Lung (tissue), 12 donors: ENCODE data around the gene GRK1. TPM values are rescaled to one million over a fixed set of nuclear protein-coding genes. Genes with fewer than 3 reads are reported as not detected.

Experiments
- ATAC-seq: fragments of 200-7000 bp; cut with Tn5 transposase; one replicate; pipeline ENCODE4 v1.9.1; 2020; ENCODE audit warnings: moderate number of reproducible peaks; ENCODE audit not compliant: insufficient read depth, low FRiP score
- DNase-seq, 3 donors: peaks; one replicate each; pipeline ENCODE4 v3.0.0-alpha.2; 2013 to 2017
- H3K27ac ChIP-seq, 2 donors: one replicate each; pipeline ENCODE4 v1.5.1; 2013; ENCODE audit warnings: mild to moderate bottlenecking in 2 of 2, moderate library complexity in 2 of 2, control low read depth in 1 of 2, inconsistent platforms in 1 of 2, low read depth in 1 of 2, low read length in 1 of 2
- H3K27me3 ChIP-seq, 3 donors: one replicate each; pipeline ENCODE4 v1.5.1; 2013; ENCODE audit warnings: low read length in 2 of 3; ENCODE audit not compliant: control insufficient read depth in 3 of 3, insufficient read depth in 3 of 3
- H3K36me3 ChIP-seq, 4 donors: one replicate each; pipeline ENCODE4 v1.5.1; 2013; ENCODE audit warnings: low read length in 4 of 4, mild to moderate bottlenecking in 1 of 4, moderate library complexity in 1 of 4; ENCODE audit not compliant: control insufficient read depth in 4 of 4, insufficient read depth in 4 of 4
- H3K4me1 ChIP-seq, 5 donors: one replicate each; pipeline ENCODE4 v1.5.1; 2013; ENCODE audit warnings: low read length in 5 of 5, mild to moderate bottlenecking in 2 of 5, moderate library complexity in 1 of 5; ENCODE audit not compliant: control insufficient read depth in 5 of 5, insufficient read depth in 5 of 5
- H3K4me3 ChIP-seq: one replicate; pipeline ENCODE4 v1.5.1; 2013; ENCODE audit warnings: mild to moderate bottlenecking, control low read depth, moderate library complexity
- H3K9ac ChIP-seq, 2 donors: one replicate each; pipeline ENCODE4 v1.5.1; 2013; ENCODE audit warnings: low read length in 2 of 2, control low read depth in 1 of 2; ENCODE audit not compliant: insufficient read depth in 1 of 2
- H3K9me3 ChIP-seq, 4 donors: one replicate each; pipeline ENCODE4 v1.5.1; 2013; ENCODE audit warnings: low read length in 3 of 4, mild to moderate bottlenecking in 1 of 4, moderate library complexity in 1 of 4; ENCODE audit not compliant: control insufficient read depth in 4 of 4, insufficient read depth in 3 of 4
- CTCF ChIP-seq: IDR thresholded peaks from 2 replicates; pipeline ENCODE4 v1.5.1; 2012; ENCODE audit warnings: mild to moderate bottlenecking; ENCODE audit errors: control extremely low read depth, extremely low read depth
- WGBS, 2 donors: extraction: QIAGEN DNeasy Blood & Tissue Kit; methylation state at CpG; one replicate each; pipeline ENCODE4 v1.1.7; 2013; 5-methylcytosine and 5-hydroxymethylcytosine counted together
- polyA plus RNA-seq, 2 donors: library from polyadenylated mRNA; stranded (reverse); fragments of 200-250 nt; gene quantifications; one replicate each; pipeline ENCODE4 v1.2.1, GENCODE V29; 2013
- total RNA-seq, 2 donors: library from RNA; depleted of rRNA in 1 of 2; stranded (reverse); fragments of >200 nt in 1 of 2; gene quantifications; one replicate each; pipeline ENCODE4 v1.2.1, GENCODE V29; 2014 to 2021
- donor health status: control.
- donor health status: control.
- donor health status: Bipolar disorder and iron deficiency.
- donor health status: healthy.
- donor health status: DM: yes; HTN: yes; CAD: no.

Gene GRK1
- total and polyA plus RNA-seq, 4 donors: 0.03 to 3.1 TPM; not detected in 2

GRCh38 chr13:113671066-113672001, 4.3 kb downstream of the GRK1 start:
- no peak for TF ChIP-seq CTCF
- ATAC-seq: no peak
- WGBS, 2 donors: 93 to 94% methylated on average over 54 of the region's 54 CpGs
- Histone ChIP-seq H3K9me3 (no peaks in the 10 kb centered on the region), H3K27ac (no peak overlapping the region), H3K27me3 (no peaks in the 10 kb centered on the region), H3K4me3 (no peak overlapping the region), H3K4me1 (peaks cover 0 to under 1% (median 0%) of the 10 kb centered on the region in 5 donors), H3K36me3 (no peaks in the 10 kb centered on the region), H3K9ac (no peak overlapping the region)
- DNase-seq: no peak

- WGBS, 2 donors: 85 to 88% methylated on average over 18 of the region's 18 CpGs
- ATAC-seq (peak; percentile 34), DNase-seq (peak in 1 of 3 donors; percentile 2)
- H3K9ac ChIP-seq: no peak overlapping the region
- no peaks in the 10 kb centered on the region for H3K27me3 ChIP-seq
- H3K9me3 ChIP-seq: no peaks in the 10 kb centered on the region
- H3K4me1 ChIP-seq: no peaks in the 10 kb centered on the region
- no peak overlapping the region for H3K4me3 ChIP-seq
- TF ChIP-seq CTCF: no peak
- H3K36me3 ChIP-seq: no peaks in the 10 kb centered on the region
- H3K27ac ChIP-seq: no peak overlapping the region
Measured at GRCh38 chr13:113672002-113672651, 5.1 kb downstream of the GRK1 start.

GRCh38 chr13:113722921-113723320, 55.9 kb downstream of the GRK1 start:
- DNase-seq: no peak
- H3K4me1 ChIP-seq: peaks cover 0 to 6% (median 0%) of the 10 kb centered on the region in 5 donors

More at GRCh38 chr13:113722921-113723320, 55.9 kb downstream of the GRK1 start:
- Histone ChIP-seq H3K27me3 (peaks cover 0 to 2% (median 0%) of the 10 kb centered on the region in 3 donors), H3K4me3 (no peak overlapping the region), H3K36me3 (no peaks in the 10 kb centered on the region), H3K27ac (no peak overlapping the region), H3K9me3 (peaks cover 0 to 4% (median 0%) of the 10 kb centered on the region in 4 donors), H3K9ac (no peak overlapping the region)
- ATAC-seq: no peak
- WGBS, 2 donors: 65 to 84% methylated on average over 9 of the region's 11 CpGs
- no peak for TF ChIP-seq CTCF
